Measurements from ENCODE around the gene C1orf50.
"Not testable (repeated sequence)": the region's sequence is repeated elsewhere in the genome, so short reads cannot be mapped to it uniquely, and the experiment has no call there.

Gene C1orf50

DNA sequence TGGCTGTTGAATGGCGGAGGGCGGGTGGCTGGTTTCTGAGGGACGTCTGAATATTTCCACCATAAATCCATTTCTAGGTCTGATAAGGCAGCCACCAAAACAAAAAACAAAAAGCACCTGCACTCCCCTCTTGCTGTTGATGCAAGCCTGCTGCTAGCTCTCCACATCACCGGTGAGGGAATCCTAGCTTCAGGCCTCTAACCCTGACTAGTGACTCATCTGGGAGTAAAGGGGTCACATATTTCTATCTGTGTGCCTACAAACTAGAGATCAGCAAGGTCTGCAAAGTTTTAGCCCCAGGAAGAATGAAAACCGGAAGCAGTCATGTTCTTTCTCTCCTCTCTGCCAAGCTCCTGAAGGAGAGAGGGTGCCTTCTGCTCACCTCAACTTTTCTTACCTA, 39.5 kb downstream of the C1orf50 start:
- H3K27ac ChIP-seq (ENCODE audit: low read length): no peak overlapping the region

DNA sequence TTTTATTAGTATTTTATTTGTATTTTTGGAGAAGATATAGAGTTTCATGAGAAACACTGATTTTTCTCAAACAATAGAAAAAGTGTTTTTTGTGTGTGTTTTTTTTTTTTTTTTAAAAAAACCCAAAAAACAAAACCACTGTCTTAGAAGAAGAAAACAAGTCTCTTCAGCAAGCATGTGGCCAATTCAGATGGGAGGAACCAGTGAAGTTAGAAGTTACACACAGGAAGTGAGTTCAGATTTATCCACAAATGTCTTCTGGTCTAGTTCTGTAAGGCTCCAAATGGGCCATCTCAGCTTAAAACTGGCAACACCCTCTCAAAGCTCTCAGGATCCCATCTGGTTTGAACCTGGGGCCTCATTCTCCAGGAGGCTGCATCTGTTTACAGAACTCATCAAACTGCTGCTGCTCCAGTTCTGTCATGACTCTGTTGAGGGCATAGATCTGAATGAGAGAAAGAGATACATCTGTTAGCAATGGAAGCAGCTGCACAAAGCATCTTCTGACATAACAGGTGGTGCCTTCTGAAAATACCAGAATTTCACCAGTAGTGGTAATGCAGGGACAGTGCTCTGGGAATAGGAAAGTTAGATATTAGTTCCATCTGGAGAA, 40.1 kb downstream of the C1orf50 start:
- Histone ChIP-seq H4K20me1 (ENCODE audit: insufficient read depth, low read length) (no peaks in the 10 kb centered on the region), H3K27me3 (ENCODE audit: insufficient read depth, low read length, poor library complexity) (no peaks in the 10 kb centered on the region), H3K9me3 (ENCODE audit: insufficient read depth, low read length, severe bottlenecking) (no peaks in the 10 kb centered on the region), H3K79me2 (ENCODE audit: insufficient read depth, low read length) (no peaks in the 10 kb centered on the region), H3K9ac (ENCODE audit: low read depth, low read length) (no peak overlapping the region), H3K4me3 (ENCODE audit: low read depth in 1 of 2, low read length in 2 of 2) (no peak overlapping the region), H3K4me1 (ENCODE audit: insufficient read depth, low read length) (no peaks in the 10 kb centered on the region), H2AFZ (ENCODE audit: low read depth, low read length) (no peak overlapping the region), H3K27ac (ENCODE audit: low read length) (no peak overlapping the region), H3K36me3 (ENCODE audit: insufficient read depth, low read length) (peaks cover 12% of the 10 kb centered on the region), H3K4me2 (ENCODE audit: insufficient read depth, low read length) (no peak overlapping the region)
- no peak for ATAC-seq (ENCODE audit: insufficient read depth, low read depth)
- DNase-seq: no peak
- no peak for TF ChIP-seq EZH2 (IDR thresholded peaks at IDR 0.05; ENCODE audit: borderline replicate concordance, low read depth, low read length, severe bottlenecking)
- TF ChIP-seq, protein P1, sequence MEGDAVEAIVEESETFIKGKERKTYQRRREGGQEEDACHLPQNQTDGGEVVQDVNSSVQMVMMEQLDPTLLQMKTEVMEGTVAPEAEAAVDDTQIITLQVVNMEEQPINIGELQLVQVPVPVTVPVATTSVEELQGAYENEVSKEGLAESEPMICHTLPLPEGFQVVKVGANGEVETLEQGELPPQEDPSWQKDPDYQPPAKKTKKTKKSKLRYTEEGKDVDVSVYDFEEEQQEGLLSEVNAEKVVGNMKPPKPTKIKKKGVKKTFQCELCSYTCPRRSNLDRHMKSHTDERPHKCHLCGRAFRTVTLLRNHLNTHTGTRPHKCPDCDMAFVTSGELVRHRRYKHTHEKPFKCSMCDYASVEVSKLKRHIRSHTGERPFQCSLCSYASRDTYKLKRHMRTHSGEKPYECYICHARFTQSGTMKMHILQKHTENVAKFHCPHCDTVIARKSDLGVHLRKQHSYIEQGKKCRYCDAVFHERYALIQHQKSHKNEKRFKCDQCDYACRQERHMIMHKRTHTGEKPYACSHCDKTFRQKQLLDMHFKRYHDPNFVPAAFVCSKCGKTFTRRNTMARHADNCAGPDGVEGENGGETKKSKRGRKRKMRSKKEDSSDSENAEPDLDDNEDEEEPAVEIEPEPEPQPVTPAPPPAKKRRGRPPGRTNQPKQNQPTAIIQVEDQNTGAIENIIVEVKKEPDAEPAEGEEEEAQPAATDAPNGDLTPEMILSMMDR (IDR thresholded peaks at IDR 0.05; ENCODE audit: borderline replicate concordance, extremely low read depth, low read length, poor library complexity, severe bottlenecking): no peak

More for the DNA sequence above, 39.5 kb downstream of the C1orf50 start:
- H3K4me1 ChIP-seq (ENCODE audit: insufficient read depth, low read length): no peaks in the 10 kb centered on the region
- H3K4me2 ChIP-seq (ENCODE audit: insufficient read depth, low read length): no peak overlapping the region
- H2AFZ ChIP-seq (ENCODE audit: low read depth, low read length): no peak overlapping the region
- H3K27me3 ChIP-seq (ENCODE audit: insufficient read depth, low read length, poor library complexity): no peaks in the 10 kb centered on the region
- H3K9ac ChIP-seq (ENCODE audit: low read depth, low read length): no peak overlapping the region
- H3K36me3 ChIP-seq (ENCODE audit: insufficient read depth, low read length): peaks cover 12% of the 10 kb centered on the region
- ATAC-seq (ENCODE audit: insufficient read depth, low read depth): no peak
- no peaks in the 10 kb centered on the region for H3K9me3 ChIP-seq (ENCODE audit: insufficient read depth, low read length, severe bottlenecking)
- DNase-seq: no peak
- H3K4me3 ChIP-seq (ENCODE audit: low read depth in 1 of 2, low read length in 2 of 2): no peak overlapping the region
- no peaks in the 10 kb centered on the region for H3K79me2 ChIP-seq (ENCODE audit: insufficient read depth, low read length)
- TF ChIP-seq, protein P1 (IDR thresholded peaks at IDR 0.05; ENCODE audit: borderline replicate concordance, extremely low read depth, low read length, poor library complexity, severe bottlenecking): no peak
- TF ChIP-seq EZH2 (IDR thresholded peaks at IDR 0.05; ENCODE audit: borderline replicate concordance, low read depth, low read length, severe bottlenecking): no peak
- no peaks in the 10 kb centered on the region for H4K20me1 ChIP-seq (ENCODE audit: insufficient read depth, low read length)

DNA sequence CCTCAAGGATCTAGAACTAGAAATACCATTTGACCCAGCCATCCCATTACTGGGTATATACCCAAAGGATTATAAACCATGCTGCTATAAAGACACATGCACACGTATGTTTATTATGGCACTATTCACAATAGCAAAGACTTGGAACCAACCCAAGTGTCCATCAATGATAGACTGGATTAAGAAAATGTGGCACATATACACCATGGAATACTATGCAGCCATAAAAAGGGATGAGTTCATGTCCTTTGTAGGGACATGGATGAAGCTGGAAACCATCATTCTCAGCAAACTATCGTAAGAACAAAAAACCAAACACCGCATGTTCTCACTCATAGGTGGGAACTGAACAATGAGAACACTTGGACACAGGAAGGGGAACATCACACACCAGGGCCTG, 47.8 kb downstream of the C1orf50 start:
- not testable (repeated sequence) for H3K4me2 ChIP-seq (ENCODE audit: insufficient read depth, low read length); H3K36me3 ChIP-seq (ENCODE audit: insufficient read depth, low read length); H3K27ac ChIP-seq (ENCODE audit: low read length); H3K9ac ChIP-seq (ENCODE audit: low read depth, low read length); DNase-seq; H3K4me3 ChIP-seq (ENCODE audit: low read depth in 1 of 2, low read length in 2 of 2); H3K27me3 ChIP-seq (ENCODE audit: insufficient read depth, low read length, poor library complexity); ATAC-seq (ENCODE audit: insufficient read depth, low read depth); H4K20me1 ChIP-seq (ENCODE audit: insufficient read depth, low read length); H2AFZ ChIP-seq (ENCODE audit: low read depth, low read length); H3K9me3 ChIP-seq (ENCODE audit: insufficient read depth, low read length, severe bottlenecking); H3K79me2 ChIP-seq (ENCODE audit: insufficient read depth, low read length)
- peaks cover 24% of the 10 kb centered on the region for H3K4me1 ChIP-seq (ENCODE audit: insufficient read depth, low read length)

DNA sequence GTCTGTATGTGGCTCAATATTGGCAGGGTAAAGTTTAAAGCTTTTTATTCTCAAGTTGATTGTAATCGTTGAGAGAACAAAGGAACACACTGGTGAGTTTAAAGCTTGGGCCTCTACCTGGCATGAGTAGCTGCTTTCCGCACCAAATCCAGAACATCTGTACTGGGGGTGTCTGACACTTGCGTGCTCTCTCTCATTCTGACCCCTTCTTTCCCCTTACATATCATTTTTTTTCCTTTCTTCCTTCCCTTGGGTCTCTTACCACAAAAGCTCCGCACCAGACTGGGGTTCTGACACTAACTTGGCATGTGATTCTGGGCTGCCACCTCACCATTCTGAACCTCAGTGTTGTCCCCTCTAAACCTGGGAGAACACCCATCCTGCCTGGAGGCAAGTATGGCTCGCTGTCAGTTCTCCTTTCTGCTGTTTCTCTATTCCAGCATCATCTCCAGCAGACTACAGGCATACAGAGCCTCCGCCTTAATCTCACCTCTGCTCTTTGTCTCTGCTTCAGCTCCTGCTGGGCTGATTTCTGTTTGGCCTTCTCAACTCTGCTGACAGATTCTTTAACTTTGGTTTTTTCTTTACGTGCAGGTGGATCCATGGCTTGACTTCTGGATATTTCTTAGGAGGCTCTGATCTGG, 49.0 kb downstream of the C1orf50 start:
- Histone ChIP-seq H3K27ac (ENCODE audit: low read length) (peak overlapping the region; percentile 99), H3K27me3 (ENCODE audit: insufficient read depth, low read length, poor library complexity) (no peaks in the 10 kb centered on the region), H3K36me3 (ENCODE audit: insufficient read depth, low read length) (no peaks in the 10 kb centered on the region; the same call in 1 of the 2 replicates), H3K4me3 (ENCODE audit: low read depth in 1 of 2, low read length in 2 of 2) (peak overlapping the region; percentile 55 to 94), H3K4me1 (ENCODE audit: insufficient read depth, low read length) (peaks cover 24% of the 10 kb centered on the region), H2AFZ (ENCODE audit: low read depth, low read length) (peak overlapping the region; percentile 90), H3K9ac (ENCODE audit: low read depth, low read length) (peak overlapping the region; percentile 93), H4K20me1 (ENCODE audit: insufficient read depth, low read length) (no peaks in the 10 kb centered on the region), H3K9me3 (ENCODE audit: insufficient read depth, low read length, severe bottlenecking) (no peaks in the 10 kb centered on the region), H3K4me2 (ENCODE audit: insufficient read depth, low read length) (peak overlapping the region; percentile 94), H3K79me2 (ENCODE audit: insufficient read depth, low read length) (0 out of 2 replicates have a peak, but pooled peaks cover 6% of the 10 kb centered on the region)
- TF ChIP-seq, protein P1 (IDR thresholded peaks at IDR 0.05; ENCODE audit: borderline replicate concordance, extremely low read depth, low read length, poor library complexity, severe bottlenecking): no peak
- no peak for TF ChIP-seq EZH2 (IDR thresholded peaks at IDR 0.05; ENCODE audit: borderline replicate concordance, low read depth, low read length, severe bottlenecking)
- peak; percentile 12 for DNase-seq
- 0 out of 3 replicates have a peak, but pooled peaks have one; percentile 1 for ATAC-seq (ENCODE audit: insufficient read depth, low read depth)

All from DND-41 (cell line).